H1 (cell line): ENCODE measurements around the gene EPB41L4B. TPM values are rescaled to one million over a fixed set of nuclear protein-coding genes. Genes with fewer than 3 reads are reported as not detected.

Experiments used
- CTCF ChIA-PET: fragments of 300-600 bp; sonication (Branson Sonifier 250); formaldehyde crosslinking; loops from one replicate; lab custom pipeline; 2021; ENCODE audit not compliant: partially characterized antibody; lab: Charles Lee
- POLR2A ChIA-PET: fragments of 300-600 bp; sonication (Branson Sonifier 250); formaldehyde crosslinking; loops from one replicate; lab custom pipeline; 2021; ENCODE audit warnings: inconsistent platforms; ENCODE audit not compliant: partially characterized antibody; lab: Charles Lee
- DNase-seq, 2 experiments: peaks; one replicate each; pipeline versions ENCODE4 v3.0.0 to v3.0.0-alpha.2; 2010 to 2022; ENCODE audit warnings: low spot score in 2 of 2, low read depth in 1 of 2, mixed read lengths in 1 of 2
- FAIRE-seq: peaks from 2 replicates; lab custom pipeline; 2011; peaks lifted over from hg19 to GRCh38; lab: Jason Lieb, UNC
- H2AFZ ChIP-seq: 2 replicates; pipeline ENCODE4 v1.8.1; 2012; ENCODE audit warnings: low read length, inconsistent platforms
- H2AK5ac ChIP-seq: 2 replicates; pipeline ENCODE4 v1.6.1; 2013; ENCODE audit warnings: low read depth, low read length
- H2BK120ac ChIP-seq: replicated peaks from 2 replicates; pipeline ENCODE3; 2013; ENCODE audit warnings: low read depth, low read length, inconsistent platforms
- H2BK12ac ChIP-seq: 2 replicates; pipeline ENCODE4 v1.6.1; 2013; ENCODE audit warnings: low read depth, low read length
- H2BK15ac ChIP-seq: 2 replicates; pipeline ENCODE4 v1.6.1; 2013; ENCODE audit warnings: low read length
- H2BK20ac ChIP-seq: 2 replicates; pipeline ENCODE4 v1.6.1; 2013; ENCODE audit warnings: low read length
- H2BK5ac ChIP-seq: 2 replicates; pipeline ENCODE4 v1.6.1; 2013; ENCODE audit warnings: low read depth, low read length
- H3K14ac ChIP-seq: 2 replicates; pipeline ENCODE4 v1.6.1; 2013; ENCODE audit warnings: inconsistent platforms; ENCODE audit not compliant: insufficient read length
- H3K18ac ChIP-seq: 2 replicates; pipeline ENCODE4 v1.6.1; 2013; ENCODE audit warnings: low read length; ENCODE audit errors: extremely low read depth
- H3K23ac ChIP-seq: 2 replicates; pipeline ENCODE4 v1.6.1; 2013; ENCODE audit warnings: inconsistent platforms; ENCODE audit not compliant: insufficient read length
- H3K23me2 ChIP-seq: 2 replicates; pipeline ENCODE4 v1.6.1; 2013; ENCODE audit warnings: low read depth, low read length
- H3K27ac ChIP-seq: 2 replicates; pipeline ENCODE4 v1.6.1; 2011; ENCODE audit warnings: low read depth, low read length, inconsistent platforms
- H3K27me3 ChIP-seq, 4 experiments: replicated peaks in 1 of 4; 1 replicate in 1 of 4; 2 replicates in 3 of 4; pipeline versions ENCODE4 v1.6.1 to v1.8.1; 2011 to 2013; ENCODE audit warnings: low read length in 3 of 4, mild to moderate bottlenecking in 3 of 4, inconsistent platforms in 2 of 4, mixed read lengths in 2 of 4, moderate library complexity in 1 of 4; ENCODE audit not compliant: control insufficient read depth in 3 of 4, insufficient read depth in 3 of 4; ENCODE audit errors: extremely low read depth in 1 of 4
- H3K36me3 ChIP-seq, 4 experiments: 2 replicates each; pipeline versions ENCODE4 v1.6.1 to v1.8.1; 2011 to 2013; ENCODE audit warnings: mild to moderate bottlenecking in 4 of 4, low read length in 3 of 4, moderate library complexity in 2 of 4, control low read depth in 1 of 4, inconsistent platforms in 1 of 4; ENCODE audit not compliant: insufficient read depth in 4 of 4, control insufficient read depth in 2 of 4
- H3K4ac ChIP-seq: replicated peaks from 2 replicates; pipeline ENCODE3; 2013; ENCODE audit warnings: low read length, low read depth, mixed read lengths, inconsistent platforms; ENCODE audit not compliant: insufficient read length
- H3K4me1 ChIP-seq, 4 experiments: replicated peaks in 1 of 4; 1 replicate in 1 of 4; 2 replicates in 3 of 4; pipeline versions ENCODE4 v1.6.1 to v1.8.1; 2011 to 2013; ENCODE audit warnings: low read length in 3 of 4, inconsistent platforms in 2 of 4, mixed read lengths in 1 of 4; ENCODE audit not compliant: insufficient read depth in 4 of 4, control insufficient read depth in 3 of 4
- H3K4me2 ChIP-seq, 2 experiments: 2 replicates each; pipeline versions ENCODE4 v1.6.1 to v1.8.1; 2011 to 2013; ENCODE audit warnings: low read depth in 2 of 2, low read length in 2 of 2, control low read depth in 1 of 2, inconsistent platforms in 1 of 2, mild to moderate bottlenecking in 1 of 2; ENCODE audit not compliant: insufficient read depth in 1 of 2
- H3K4me3 ChIP-seq, 4 experiments: fragments of 200-600, 300-600 bp in 1 of 4; sonication (generic), shearing (Covaris generic), sonication (Bioruptor Twin) in 1 of 4; 2 replicates each; pipeline versions ENCODE4 v1.5.1 to v1.8.1; 2011 to 2016; ENCODE audit warnings: low read length in 4 of 4, low read depth in 3 of 4, control low read depth in 2 of 4, inconsistent platforms in 2 of 4, mild to moderate bottlenecking in 2 of 4, mixed read lengths in 1 of 4, moderate library complexity in 1 of 4; ENCODE audit not compliant: insufficient read depth in 2 of 4; ENCODE audit errors: extremely low read depth in 1 of 4
- H3K56ac ChIP-seq: replicated peaks from 2 replicates; pipeline ENCODE3; 2013; ENCODE audit warnings: low read depth, mild to moderate bottlenecking, mixed read lengths, low read length, inconsistent platforms; ENCODE audit not compliant: insufficient read length
- H3K79me1 ChIP-seq: 2 replicates; pipeline ENCODE4 v1.6.1; 2013; ENCODE audit warnings: low read depth, low read length, control low read depth
- H3K79me2 ChIP-seq, 2 experiments: 2 replicates each; pipeline versions ENCODE4 v1.6.1 to v1.8.1; 2012 to 2013; ENCODE audit warnings: low read length in 2 of 2, mild to moderate bottlenecking in 2 of 2, inconsistent platforms in 1 of 2; ENCODE audit not compliant: insufficient read depth in 2 of 2, control insufficient read depth in 1 of 2
- H3K9ac ChIP-seq, 4 experiments: replicated peaks in 1 of 4; 1 replicate in 1 of 4; 2 replicates in 3 of 4; pipeline versions ENCODE4 v1.6.1 to v1.8.1; 2011 to 2013; ENCODE audit warnings: low read depth in 3 of 4, low read length in 3 of 4, control low read depth in 2 of 4, mild to moderate bottlenecking in 2 of 4, moderate library complexity in 2 of 4, inconsistent platforms in 1 of 4; ENCODE audit errors: extremely low read depth in 1 of 4
- H3K9me3 ChIP-seq, 2 experiments: 2 replicates each; pipeline versions ENCODE4 v1.6.1 to v1.8.1; 2012 to 2013; ENCODE audit warnings: mild to moderate bottlenecking in 2 of 2, moderate library complexity in 2 of 2, control low read depth in 1 of 2, inconsistent platforms in 1 of 2, low read depth in 1 of 2, low read length in 1 of 2, mixed read lengths in 1 of 2; ENCODE audit not compliant: insufficient read depth in 2 of 2
- H4K20me1 ChIP-seq, 2 experiments: replicated peaks in 1 of 2; 2 replicates each; pipeline versions ENCODE3 to v1.8.1; 2011 to 2013; ENCODE audit warnings: inconsistent platforms in 2 of 2, low read length in 2 of 2, mild to moderate bottlenecking in 1 of 2; ENCODE audit not compliant: insufficient read depth in 2 of 2, control insufficient read depth in 1 of 2
- H4K5ac ChIP-seq: 2 replicates; pipeline ENCODE4 v1.6.1; 2013; ENCODE audit warnings: low read length, low read depth, mixed read lengths, inconsistent platforms; ENCODE audit not compliant: insufficient read length
- H4K8ac ChIP-seq: 2 replicates; pipeline ENCODE4 v1.8.0; 2013; ENCODE audit warnings: mild to moderate bottlenecking, moderate library complexity, low read length, inconsistent platforms; ENCODE audit not compliant: insufficient read depth; ENCODE audit errors: extremely low read depth
- H4K91ac ChIP-seq: replicated peaks from 2 replicates; pipeline ENCODE3; 2013; ENCODE audit warnings: low read length, mixed read lengths, inconsistent platforms; ENCODE audit not compliant: insufficient read length
- ASH2L ChIP-seq: fragments of 200-600, 300-600 bp; sonication (generic); IDR thresholded peaks from one replicate; pipeline ENCODE4 v1.7.1; 2017; ENCODE audit warnings: low read length
- CHD1 ChIP-seq: IDR thresholded peaks from 2 replicates; pipeline ENCODE4 v1.6.1; 2012; ENCODE audit warnings: low read depth, low read length, improper control_type of control experiment
- CTBP2 ChIP-seq: IDR thresholded peaks from 2 replicates; pipeline ENCODE4 v1.7.0; 2011; ENCODE audit warnings: borderline replicate concordance, mild to moderate bottlenecking, moderate library complexity, mixed read lengths, low read length; ENCODE audit not compliant: insufficient read depth, insufficient read length
- EP300 ChIP-seq, 2 experiments: IDR thresholded peaks; 1 replicate in 1 of 2; 2 replicates in 1 of 2; pipeline ENCODE4 v1.6.1; 2011 to 2012; ENCODE audit warnings: low read depth in 2 of 2, low read length in 2 of 2, mild to moderate bottlenecking in 2 of 2, borderline replicate concordance in 1 of 2, inconsistent platforms in 1 of 2, moderate library complexity in 1 of 2
- FOSL1 ChIP-seq: IDR thresholded peaks from 2 replicates; pipeline ENCODE4 v1.6.1; 2011; ENCODE audit warnings: mild to moderate bottlenecking, low read depth, low read length, moderate library complexity; ENCODE audit not compliant: insufficient read depth
- GTF2F1 ChIP-seq: IDR thresholded peaks from 2 replicates; pipeline ENCODE4 v1.6.1; 2012; ENCODE audit warnings: low read depth, low read length, improper control_type of control experiment, borderline replicate concordance
- JUND ChIP-seq: IDR thresholded peaks from 2 replicates; pipeline ENCODE4 v1.6.1; 2011; ENCODE audit warnings: mild to moderate bottlenecking, improper control_type of control experiment, low read length
- KDM4A ChIP-seq: IDR thresholded peaks from one replicate; pipeline ENCODE4 v1.7.1; 2012; ENCODE audit warnings: low read depth, mild to moderate bottlenecking, moderate library complexity, low read length, inconsistent platforms; ENCODE audit not compliant: severe bottlenecking
- MAX ChIP-seq: IDR thresholded peaks from 2 replicates; pipeline ENCODE4 v1.6.1; 2012; ENCODE audit warnings: inconsistent platforms
- SIX5 ChIP-seq: IDR thresholded peaks from 2 replicates; pipeline ENCODE4 v1.6.1; 2011; ENCODE audit warnings: mild to moderate bottlenecking, low read depth, low read length
- SRF ChIP-seq: IDR thresholded peaks from 2 replicates; pipeline ENCODE4 v1.6.1; 2011; ENCODE audit warnings: mild to moderate bottlenecking, low read depth, low read length, moderate library complexity
- USF2 ChIP-seq: IDR thresholded peaks from 2 replicates; pipeline ENCODE4 v1.6.1; 2011; ENCODE audit warnings: low read length, improper control_type of control experiment
- WGBS, 2 experiments: shearing (Covaris generic) in 1 of 2; methylation state at CpG; one replicate each; pipeline versions ENCODE4 v1.1.6 to v1.1.7; 2013 to 2015; ENCODE audit warnings: low lambda C conversion rate in 2 of 2, mixed read lengths in 2 of 2, inconsistent platforms in 1 of 2, low coverage in 1 of 2, missing lambda C conversion rate in 1 of 2; ENCODE audit not compliant: insufficient replicate concordance in 2 of 2, insufficient coverage in 1 of 2, insufficient read length in 1 of 2; ENCODE audit errors: extremely low coverage in 1 of 2, missing lambda C conversion rate in 1 of 2; 5-methylcytosine and 5-hydroxymethylcytosine counted together
- polyA plus RNA-seq, 7 experiments: library from polyadenylated mRNA; depleted of rRNA in 3 of 7; stranded (reverse) in 5 of 7; unstranded in 2 of 7; fragments of >200 nt in 5 of 7; fragments of 200-250 nt in 2 of 7; gene quantifications; 1 replicate in 5 of 7; 2 replicates in 1 of 7; 4 replicates in 1 of 7; pipeline versions ENCODE4 v1.2.1 to v1.2.3, GENCODE V29; 2011 to 2013; ENCODE audit warnings: missing spikeins in 2 of 7, mixed read lengths in 2 of 7
- total RNA-seq: library from RNA; stranded (reverse); fragmentation: NEBNext Ultra II Directional; extraction: Animal tissue kit (Norgen Biotek cat#: 25700); gene quantifications from 2 replicates; pipeline ENCODE4 v1.2.1, GENCODE V29; 2021

EPB41L4B gene
- total and polyA plus RNA-seq, 2 of the 8 experiments (the other 6 are each of a cell fraction or from before 2014, with no cell fraction given), result 11.9 to 25.0 TPM

- DNase-seq, result no peak
- no peaks in the 10 kb centered on the region for H3K36me3 ChIP-seq
- H3K18ac ChIP-seq, result no peak overlapping the region
- no peaks in the 10 kb centered on the region for H3K79me2 ChIP-seq
- H3K79me1 ChIP-seq, result no peaks in the 10 kb centered on the region
- H3K56ac ChIP-seq, result no peak overlapping the region
- no peak overlapping the region for H4K91ac ChIP-seq
- POLR2A ChIA-PET, result no interaction called here
- WGBS, 2 experiments, result 85% methylated on average over 4 of the region's 4 CpGs; no CpG with 5 or more reads in 1 of the 2 experiments
- no peak overlapping the region for H2BK20ac ChIP-seq
- H3K23ac ChIP-seq, result no peak overlapping the region
- no peaks in the 10 kb centered on the region for H4K20me1 ChIP-seq
- no peaks in the 10 kb centered on the region for H3K23me2 ChIP-seq
- H2BK120ac ChIP-seq, result no peak overlapping the region
- H3K4me3 ChIP-seq, result no peak overlapping the region
- no peak overlapping the region for H2AFZ ChIP-seq
- no peak overlapping the region for H2BK15ac ChIP-seq
- H3K4ac ChIP-seq, result no peak overlapping the region
- no peaks in the 10 kb centered on the region for H3K27me3 ChIP-seq
- H3K4me1 ChIP-seq, result no peaks in the 10 kb centered on the region
- H3K4me2 ChIP-seq, result no peak overlapping the region
- H4K5ac ChIP-seq, result no peak overlapping the region
- CTCF ChIA-PET, result interaction anchor here (0.6 to 5.2 kb wide), 10 partner anchors 8 to 316 kb away, joined by 3 to 34 read pairs (median 4); no protein-coding TSS in a partner anchor
- no peak overlapping the region for H3K14ac ChIP-seq
- H3K9ac ChIP-seq, result no peak overlapping the region
- no peak overlapping the region for H3K27ac ChIP-seq
- no peak overlapping the region for H4K8ac ChIP-seq
- H2BK5ac ChIP-seq, result no peak overlapping the region
- no peak for FAIRE-seq
- no peak overlapping the region for H2AK5ac ChIP-seq
- no peak overlapping the region for H2BK12ac ChIP-seq
- no peaks in the 10 kb centered on the region for H3K9me3 ChIP-seq
- TF ChIP-seq CTBP2 (no peak), USF2 (no peak), ASH2L (no peak), MAX (no peak), SRF (no peak), CHD1 (no peak), GTF2F1 (no peak), EP300 (IDR thresholded peaks at IDR 0.05; ENCODE audit: borderline replicate concordance in 1 of 2, low read depth in 2 of 2, low read length in 2 of 2) (no peak), KDM4A (no peak), FOSL1 (no peak), JUND (no peak), SIX5 (no peak)
These were observed 117.0 kb downstream of the EPB41L4B start for GRCh38 chr9:109203761-109204360.
